SK-N-SH (cell line): ENCODE results near the gene SNCAIP. TPM values are rescaled to one million over a fixed set of nuclear protein-coding genes. Genes with fewer than 3 reads are reported as not detected.

Experiments used
- CTCF ChIA-PET: fragments of 300-600, 350-600 bp; formaldehyde crosslinking; extraction: SDS; loops from one replicate; lab custom pipeline; 2021; lab: Yijun Ruan, JAX
- POLR2A ChIA-PET: fragments of 350-600 bp; sonication (Branson Sonifier 250); formaldehyde crosslinking; extraction: SDS; loops from one replicate; lab custom pipeline; 2020; ENCODE audit warnings: antibody characterized with exemption, inconsistent platforms; lab: Yijun Ruan, JAX
- DNase-seq: peaks from one replicate; pipeline ENCODE4 v3.0.0; 2012
- H2AFZ ChIP-seq: fragments of 200-600 bp; sonication (generic); 2 replicates; pipeline ENCODE4 v1.8.1; 2016; ENCODE audit warnings: antibody characterized with exemption, mild to moderate bottlenecking, low read depth
- H3F3A ChIP-seq: fragments of 200-600 bp; sonication (generic); replicated peaks from 2 replicates; pipeline ENCODE3; 2016; ENCODE audit warnings: antibody characterized with exemption, mild to moderate bottlenecking; ENCODE audit not compliant: insufficient read depth
- H3K27ac ChIP-seq, 2 experiments: fragments of 200-500 bp in 1 of 2; fragments of 200-600 bp in 1 of 2; sonication (Bioruptor generic) in 1 of 2; sonication (generic), shearing (Covaris generic) in 1 of 2; 2 replicates each; pipeline versions ENCODE4 v1.5.1 to v1.6.1; 2014 to 2016; ENCODE audit warnings: low read depth in 2 of 2, inconsistent platforms in 1 of 2, low read length in 1 of 2, mild to moderate bottlenecking in 1 of 2, mixed read lengths in 1 of 2
- H3K27me3 ChIP-seq: fragments of 200-600 bp; sonication (generic), shearing (Covaris generic); 2 replicates; pipeline ENCODE4 v1.6.1; 2016; ENCODE audit warnings: mixed run types; ENCODE audit not compliant: insufficient read depth
- H3K36me3 ChIP-seq, 2 experiments: fragments of 200-500 bp in 1 of 2; fragments of 200-600 bp in 1 of 2; sonication (Bioruptor generic) in 1 of 2; sonication (generic) in 1 of 2; replicated peaks in 1 of 2; 2 replicates each; pipeline versions ENCODE3 to v1.5.1; 2014 to 2016; ENCODE audit warnings: low read length in 1 of 2, mild to moderate bottlenecking in 1 of 2; ENCODE audit not compliant: insufficient read depth in 2 of 2, control insufficient read depth in 1 of 2
- H3K4me1 ChIP-seq, 2 experiments: fragments of 200-500 bp in 1 of 2; fragments of 200-600 bp in 1 of 2; sonication (Bioruptor generic) in 1 of 2; sonication (generic), shearing (Covaris generic) in 1 of 2; 2 replicates each; pipeline versions ENCODE4 v1.5.1 to v1.6.1; 2014 to 2016; ENCODE audit warnings: low read depth in 1 of 2, low read length in 1 of 2, mixed run types in 1 of 2; ENCODE audit not compliant: insufficient read depth in 2 of 2, control insufficient read depth in 1 of 2
- H3K4me2 ChIP-seq: fragments of 200-600 bp; sonication (generic), shearing (Covaris generic); 2 replicates; pipeline ENCODE4 v1.6.1; 2017; ENCODE audit warnings: mixed run types
- H3K4me3 ChIP-seq, 2 experiments: fragments of 200-500 bp in 1 of 2; fragments of 200-600 bp in 1 of 2; sonication (Bioruptor generic) in 1 of 2; sonication (generic), shearing (Covaris generic) in 1 of 2; 2 replicates each; pipeline versions ENCODE4 v1.5.1 to v1.8.1; 2014 to 2016; ENCODE audit warnings: low read depth in 2 of 2, inconsistent platforms in 1 of 2, low read length in 1 of 2, mild to moderate bottlenecking in 1 of 2, mixed read lengths in 1 of 2, moderate library complexity in 1 of 2
- H3K79me2 ChIP-seq: fragments of 200-600 bp; sonication (generic); 2 replicates; pipeline ENCODE4 v1.8.1; 2017; ENCODE audit warnings: mild to moderate bottlenecking; ENCODE audit not compliant: insufficient read depth
- H3K9ac ChIP-seq: fragments of 200-600 bp; sonication (generic); 2 replicates; pipeline ENCODE4 v1.6.1; 2017; ENCODE audit warnings: mixed run types
- H3K9me2 ChIP-seq: fragments of 200-600 bp; sonication (generic); 2 replicates; pipeline ENCODE4 v1.6.1; 2017; ENCODE audit warnings: mixed run types
- H3K9me3 ChIP-seq: fragments of 200-600 bp; sonication (generic); 2 replicates; pipeline ENCODE4 v1.6.1; 2017; ENCODE audit warnings: mixed run types, mild to moderate bottlenecking, moderate library complexity
- H4K20me1 ChIP-seq: fragments of 200-600 bp; sonication (generic); 2 replicates; pipeline ENCODE4 v1.6.1; 2017; ENCODE audit warnings: mild to moderate bottlenecking, mixed run types; ENCODE audit not compliant: insufficient read depth
- CTCF ChIP-seq: fragments of 200-600 bp; sonication (generic); IDR thresholded peaks from 2 replicates; pipeline ENCODE4 v1.6.1; 2017; ENCODE audit warnings: antibody characterized with exemption, mild to moderate bottlenecking, moderate library complexity
- EZH2phosphoT487 ChIP-seq: fragments of 200-600 bp; sonication (generic); IDR thresholded peaks from 2 replicates; pipeline ENCODE4 v1.6.1; 2017; ENCODE audit warnings: low read depth, mixed run types, mild to moderate bottlenecking, antibody characterized with exemption, moderate library complexity, borderline replicate concordance
- FOSL2 ChIP-seq: IDR thresholded peaks from 2 replicates; pipeline ENCODE4 v1.4.0; 2012; ENCODE audit warnings: low read depth, mild to moderate bottlenecking, moderate library complexity, borderline replicate concordance
- FOXJ3 ChIP-seq: sonication (generic); formaldehyde crosslinking; IDR thresholded peaks from 2 replicates; pipeline ENCODE4 v1.5.1; 2020; ENCODE audit warnings: mild to moderate bottlenecking, missing genetic modification reagents
- FOXM1 ChIP-seq: IDR thresholded peaks from 2 replicates; pipeline ENCODE4 v1.4.0; 2012; ENCODE audit warnings: low read depth, mild to moderate bottlenecking
- GABPA ChIP-seq: IDR thresholded peaks from 2 replicates; pipeline ENCODE4 v1.4.0; 2012; ENCODE audit warnings: low read depth, mild to moderate bottlenecking
- GATA2 ChIP-seq: sonication (generic); formaldehyde crosslinking; IDR thresholded peaks from 2 replicates; pipeline ENCODE4 v1.5.0; 2020; ENCODE audit warnings: mild to moderate bottlenecking, missing genetic modification reagents
- JUND ChIP-seq: IDR thresholded peaks from 2 replicates; pipeline ENCODE4 v1.4.0; 2012
- MAX ChIP-seq: IDR thresholded peaks from 2 replicates; pipeline ENCODE4 v1.4.0; 2012; ENCODE audit warnings: low read depth
- NRF1 ChIP-seq: IDR thresholded peaks from 2 replicates; pipeline ENCODE4 v1.6.1; 2012; ENCODE audit warnings: low read depth, mild to moderate bottlenecking, low read length
- PBX3 ChIP-seq: IDR thresholded peaks from 2 replicates; pipeline ENCODE4; 2012
- RFX5 ChIP-seq: IDR thresholded peaks from 2 replicates; pipeline ENCODE4 v1.6.1; 2012; ENCODE audit warnings: mild to moderate bottlenecking, improper control_type of control experiment, low read length
- RXRA ChIP-seq: IDR thresholded peaks from 2 replicates; pipeline ENCODE4 v1.4.0; 2012; ENCODE audit warnings: low read depth, mild to moderate bottlenecking, borderline replicate concordance
- TAF1 ChIP-seq: IDR thresholded peaks from 2 replicates; pipeline ENCODE4 v1.6.1; 2012; ENCODE audit warnings: low read depth, mild to moderate bottlenecking, low read length, moderate library complexity, borderline replicate concordance
- TCF12 ChIP-seq: IDR thresholded peaks from 2 replicates; pipeline ENCODE4 v1.4.0; 2012
- USF2 ChIP-seq: fragments of 150-350 bp; IDR thresholded peaks from 2 replicates; pipeline ENCODE4 v1.6.1; 2017; ENCODE audit warnings: antibody characterized with exemption, low read length, low read depth, borderline replicate concordance
- YY1 ChIP-seq: IDR thresholded peaks from 2 replicates; pipeline ENCODE4 v1.4.0; 2012; ENCODE audit warnings: low read depth, mild to moderate bottlenecking
- WGBS: methylation state at CpG from one replicate; pipeline ENCODE4 v1.1.6; 2017; ENCODE audit warnings: low lambda C conversion rate; 5-methylcytosine and 5-hydroxymethylcytosine counted together
- polyA plus RNA-seq, 3 experiments: library from polyadenylated mRNA; depleted of rRNA; stranded (reverse); fragments of >200 nt; gene quantifications; 2 replicates each; pipeline ENCODE4 v1.2.3, GENCODE V29; 2012
- TF ChIP-seq, protein P1 (sequence below): IDR thresholded peaks from 2 replicates; pipeline ENCODE4 v1.4.0; 2012; ENCODE audit warnings: low read depth, borderline replicate concordance

Gene SNCAIP
- polyA plus RNA-seq, 1 of the 3 experiments (the other 2 are of a cell fraction) = not detected

DNA sequence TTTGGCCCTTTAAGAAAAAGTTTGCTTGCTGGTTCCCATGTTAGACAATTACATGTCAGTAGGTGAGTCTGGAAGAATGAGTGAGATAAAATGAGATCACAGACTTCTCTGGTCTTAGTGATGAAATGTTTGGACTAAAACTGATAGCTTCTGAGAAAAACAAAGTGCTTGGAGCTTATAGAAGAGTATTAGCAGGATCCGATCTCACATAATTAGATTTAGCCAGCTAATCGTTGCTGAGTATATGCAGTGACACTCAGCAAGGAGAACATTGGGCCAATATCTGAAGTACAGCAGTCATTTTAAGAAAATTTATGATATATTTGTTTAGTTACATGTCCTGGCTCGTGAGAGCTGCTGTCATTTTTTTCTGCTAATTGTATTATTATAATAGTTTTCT lies 135.8 kb downstream of the SNCAIP start (continued):
- TF ChIP-seq CTCF (no peak), GATA2 (no peak), NRF1 (no peak)
- TF ChIP-seq, protein P1, sequence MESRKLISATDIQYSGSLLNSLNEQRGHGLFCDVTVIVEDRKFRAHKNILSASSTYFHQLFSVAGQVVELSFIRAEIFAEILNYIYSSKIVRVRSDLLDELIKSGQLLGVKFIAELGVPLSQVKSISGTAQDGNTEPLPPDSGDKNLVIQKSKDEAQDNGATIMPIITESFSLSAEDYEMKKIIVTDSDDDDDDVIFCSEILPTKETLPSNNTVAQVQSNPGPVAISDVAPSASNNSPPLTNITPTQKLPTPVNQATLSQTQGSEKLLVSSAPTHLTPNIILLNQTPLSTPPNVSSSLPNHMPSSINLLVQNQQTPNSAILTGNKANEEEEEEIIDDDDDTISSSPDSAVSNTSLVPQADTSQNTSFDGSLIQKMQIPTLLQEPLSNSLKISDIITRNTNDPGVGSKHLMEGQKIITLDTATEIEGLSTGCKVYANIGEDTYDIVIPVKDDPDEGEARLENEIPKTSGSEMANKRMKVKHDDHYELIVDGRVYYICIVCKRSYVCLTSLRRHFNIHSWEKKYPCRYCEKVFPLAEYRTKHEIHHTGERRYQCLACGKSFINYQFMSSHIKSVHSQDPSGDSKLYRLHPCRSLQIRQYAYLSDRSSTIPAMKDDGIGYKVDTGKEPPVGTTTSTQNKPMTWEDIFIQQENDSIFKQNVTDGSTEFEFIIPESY = no peak
- TF ChIP-seq, all 33 proteins: peak for 0

- TF ChIP-seq YY1 (no peak), GABPA (no peak), RFX5 (no peak), FOXJ3 (CRISPR knock-in tag) (no peak)
- Histone ChIP-seq H3K4me3 (no peak overlapping the region), H4K20me1 (no peaks in the 10 kb centered on the region), H3F3A (no peaks in the 10 kb centered on the region), H3K4me2 (no peak overlapping the region), H3K27ac (no peak overlapping the region), H3K9ac (no peak overlapping the region), H2AFZ (no peak overlapping the region), H3K9me3 (no peaks in the 10 kb centered on the region), H3K4me1 (peaks cover 0 to 3% of the 10 kb centered on the region in 2 experiments; a peak in 1 of 4 replicates), H3K79me2 (no peaks in the 10 kb centered on the region), H3K36me3 (no peaks in the 10 kb centered on the region), H3K27me3 (no peaks in the 10 kb centered on the region), H3K9me2 (no peaks in the 10 kb centered on the region)
- POLR2A ChIA-PET = no interaction called here
- CTCF ChIA-PET = interaction anchor here (1.0 kb wide), 1 partner anchor 39 kb away, joined by 5 read pairs; no protein-coding TSS in a partner anchor
- no peak for DNase-seq
These were observed 142.5 kb downstream of the SNCAIP start for GRCh38 chr5:122454541-122454940.

DNA sequence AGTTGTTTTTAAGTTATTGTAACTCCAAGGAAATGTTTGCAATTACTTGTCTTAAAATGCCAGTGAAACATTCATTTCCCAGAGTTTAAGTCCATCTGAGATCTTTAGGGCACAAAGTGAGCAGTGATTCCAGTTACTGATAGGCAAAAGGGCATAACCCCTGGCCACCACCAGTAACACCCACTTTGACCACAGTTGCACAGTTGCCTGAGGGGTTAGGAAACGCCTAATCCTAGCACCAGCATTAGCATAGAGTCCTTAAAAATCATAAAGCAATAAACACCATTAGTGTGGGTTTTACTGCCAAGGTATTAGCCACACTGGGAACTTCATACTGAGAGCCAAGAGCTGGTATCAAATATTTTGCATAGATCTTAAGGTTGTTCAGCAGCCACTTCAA lies 143.9 kb downstream of the SNCAIP start:
- H3K4me1 ChIP-seq = peaks cover 0 to 3% of the 10 kb centered on the region in 2 experiments; a peak in 1 of 4 replicates
- no peaks in the 10 kb centered on the region for H3K36me3 ChIP-seq
- POLR2A ChIA-PET = no interaction called here
- no peak overlapping the region for H3K4me3 ChIP-seq
- no peaks in the 10 kb centered on the region for H3K9me3 ChIP-seq
- no peak overlapping the region for H3K4me2 ChIP-seq
- no peak overlapping the region for H3K9ac ChIP-seq
- H3K27ac ChIP-seq = no peak overlapping the region
- CTCF ChIA-PET = interaction anchor here (0.6 kb wide), 1 partner anchor 160 kb away, joined by 3 read pairs; no protein-coding TSS in a partner anchor
- no peak overlapping the region for H2AFZ ChIP-seq
- no peaks in the 10 kb centered on the region for H3F3A ChIP-seq
- no peaks in the 10 kb centered on the region for H3K27me3 ChIP-seq
- H3K79me2 ChIP-seq = no peaks in the 10 kb centered on the region
- no peaks in the 10 kb centered on the region for H4K20me1 ChIP-seq
- 29% methylated on average over 1 of the region's 1 CpG for WGBS
- H3K9me2 ChIP-seq = no peaks in the 10 kb centered on the region
- DNase-seq = no peak
- TF ChIP-seq MAX = no peak
- no peak for TF ChIP-seq RXRA
- no peak for TF ChIP-seq TAF1
- TF ChIP-seq PBX3 = no peak
- no peak for TF ChIP-seq FOXM1
- TF ChIP-seq GABPA = no peak
- no peak for TF ChIP-seq CTCF
- no peak for TF ChIP-seq FOXJ3 (CRISPR knock-in tag)
- TF ChIP-seq JUND = no peak
- TF ChIP-seq EZH2phosphoT487 = no peak
- TF ChIP-seq USF2 = no peak
- no peak for TF ChIP-seq TCF12
- TF ChIP-seq FOSL2 = no peak
- TF ChIP-seq RFX5 = no peak
